IMR-90 (cell line): ENCODE data around the gene SMIM41. TPM values are rescaled to one million over a fixed set of nuclear protein-coding genes. Genes with fewer than 3 reads are reported as not detected.

Experiments
- ATAC-seq: fragments of 200-7000 bp; cut with Tn5 transposase; 2 replicates; pipeline ENCODE4 v1.9.1; 2020; ENCODE audit warnings: low read depth, mild to moderate bottlenecking, moderate library complexity
- BruUV-seq: library from RNA; stranded (reverse); fragments of 400-500 nt; replicated peaks from 2 replicates; lab custom pipeline; 2021; lab: Mats Ljungman, UMichigan
- CTCF ChIA-PET: fragments of 300-600 bp; formaldehyde crosslinking; extraction: SDS; loops from one replicate; lab custom pipeline; 2021; ENCODE audit warnings: antibody characterized with exemption; lab: Yijun Ruan, JAX
- POLR2A ChIA-PET: fragments of 300-600 bp; sonication (Branson Sonifier 250); formaldehyde crosslinking; loops from one replicate; lab custom pipeline; 2022; ENCODE audit warnings: antibody characterized with exemption; ENCODE audit not compliant: unreplicated experiment; lab: Charles Lee
- DNase-seq: peaks from one replicate; pipeline ENCODE4 v3.0.0; 2013
- H2AFZ ChIP-seq: replicated peaks from 2 replicates; pipeline ENCODE3; 2013; ENCODE audit warnings: low read length, mild to moderate bottlenecking; ENCODE audit not compliant: poor library complexity
- H2AK5ac ChIP-seq: 2 replicates; pipeline ENCODE4 v1.6.1; 2013; ENCODE audit warnings: low read depth, low read length, inconsistent platforms
- H2AK9ac ChIP-seq: replicated peaks from 2 replicates; pipeline ENCODE3; 2013; ENCODE audit warnings: mild to moderate bottlenecking, low read depth, low read length, moderate library complexity; ENCODE audit not compliant: poor library complexity
- H2BK120ac ChIP-seq: 2 replicates; pipeline ENCODE4 v1.6.1; 2013; ENCODE audit warnings: low read depth, low read length, inconsistent platforms
- H2BK15ac ChIP-seq: 3 replicates; pipeline ENCODE4 v1.6.1; 2013; ENCODE audit warnings: low read depth, low read length, inconsistent platforms
- H2BK20ac ChIP-seq: 2 replicates; pipeline ENCODE4 v1.6.1; 2013; ENCODE audit warnings: low read depth, mild to moderate bottlenecking, inconsistent platforms, low read length, moderate library complexity
- H2BK5ac ChIP-seq: 2 replicates; pipeline ENCODE4 v1.6.1; 2013; ENCODE audit warnings: mild to moderate bottlenecking, low read depth, low read length, inconsistent platforms; ENCODE audit not compliant: poor library complexity, severe bottlenecking
- H3K14ac ChIP-seq: replicated peaks from 2 replicates; pipeline ENCODE4 v1.6.1; 2013; ENCODE audit warnings: low read depth, low read length, inconsistent platforms
- H3K18ac ChIP-seq: 2 replicates; pipeline ENCODE4 v1.6.1; 2013; ENCODE audit warnings: low read depth, low read length, control low read depth
- H3K23ac ChIP-seq: 2 replicates; pipeline ENCODE4 v1.6.1; 2013; ENCODE audit warnings: low read depth, low read length, inconsistent platforms
- H3K27ac ChIP-seq: 2 replicates; pipeline ENCODE4 v1.5.1; 2013; ENCODE audit warnings: mild to moderate bottlenecking, control low read depth, low read length; ENCODE audit not compliant: insufficient read depth
- H3K27me3 ChIP-seq: 2 replicates; pipeline ENCODE4 v1.6.1; 2013; ENCODE audit warnings: low read length; ENCODE audit not compliant: control insufficient read depth, insufficient read depth
- H3K36me3 ChIP-seq: 2 replicates; pipeline ENCODE4 v1.6.1; 2013; ENCODE audit warnings: low read length, mixed read lengths; ENCODE audit not compliant: control insufficient read depth, insufficient read depth
- H3K4ac ChIP-seq: 2 replicates; pipeline ENCODE4 v1.6.1; 2013; ENCODE audit warnings: low read depth, low read length, inconsistent platforms
- H3K4me1 ChIP-seq: 2 replicates; pipeline ENCODE4 v1.6.1; 2013; ENCODE audit warnings: low read length, mixed read lengths; ENCODE audit not compliant: control insufficient read depth, insufficient read depth
- H3K4me2 ChIP-seq: 2 replicates; pipeline ENCODE4 v1.6.1; 2013; ENCODE audit warnings: low read depth, mild to moderate bottlenecking, control low read depth, low read length, moderate library complexity
- H3K4me3 ChIP-seq: 2 replicates; pipeline ENCODE4 v1.5.1; 2013; ENCODE audit warnings: low read depth, mild to moderate bottlenecking, control low read depth, low read length, moderate library complexity; ENCODE audit not compliant: insufficient read depth
- H3K56ac ChIP-seq: 2 replicates; pipeline ENCODE4 v1.6.1; 2013; ENCODE audit warnings: low read length, inconsistent platforms; ENCODE audit not compliant: insufficient read depth; ENCODE audit errors: extremely low read depth
- H3K79me1 ChIP-seq, 2 experiments: 2 replicates each; pipeline ENCODE4 v1.6.1; 2013; ENCODE audit warnings: low read length in 2 of 2, inconsistent platforms in 1 of 2, low read depth in 1 of 2
- H3K9ac ChIP-seq: 2 replicates; pipeline ENCODE4 v1.6.1; 2013; ENCODE audit warnings: low read depth, low read length, control low read depth
- H3K9me1 ChIP-seq: 2 replicates; pipeline ENCODE4 v1.6.1; 2013; ENCODE audit warnings: low read length, inconsistent platforms; ENCODE audit not compliant: insufficient read depth
- H3K9me3 ChIP-seq: 2 replicates; pipeline ENCODE4 v1.6.1; 2013; ENCODE audit warnings: low read length; ENCODE audit not compliant: control insufficient read depth, insufficient read depth
- H4K20me1 ChIP-seq: 2 replicates; pipeline ENCODE4 v1.6.1; 2013; ENCODE audit warnings: low read length, inconsistent platforms; ENCODE audit not compliant: insufficient read depth
- H4K5ac ChIP-seq: 2 replicates; pipeline ENCODE4 v1.6.1; 2013; ENCODE audit warnings: mild to moderate bottlenecking, low read depth, low read length, control low read depth
- H4K8ac ChIP-seq, 2 experiments: 2 replicates each; pipeline ENCODE4 v1.6.1; 2013; ENCODE audit warnings: low read depth in 2 of 2, low read length in 2 of 2, control low read depth in 1 of 2, inconsistent platforms in 1 of 2
- H4K91ac ChIP-seq: 2 replicates; pipeline ENCODE4 v1.6.1; 2013; ENCODE audit warnings: low read depth, low read length, inconsistent platforms; ENCODE audit not compliant: insufficient read depth
- BHLHE40 ChIP-seq: fragments of 150-350 bp; IDR thresholded peaks from 2 replicates; pipeline ENCODE4 v1.6.1; 2016; ENCODE audit warnings: mild to moderate bottlenecking, low read depth, low read length
- FOS ChIP-seq: fragments of 150-350 bp; IDR thresholded peaks from 2 replicates; pipeline ENCODE4 v1.6.1; 2016; ENCODE audit warnings: low read depth, low read length
- USF2 ChIP-seq: fragments of 150-350 bp; IDR thresholded peaks from 2 replicates; pipeline ENCODE4 v1.6.1; 2017; ENCODE audit warnings: mild to moderate bottlenecking, antibody characterized with exemption, low read length, low read depth
- WGBS, 2 experiments: methylation state at CpG; one replicate each; pipeline versions ENCODE4 v1.1.5 to v1.1.7; 2013; ENCODE audit warnings: missing lambda C conversion rate in 2 of 2; ENCODE audit not compliant: insufficient read length in 1 of 2; ENCODE audit errors: extremely low coverage in 2 of 2; 5-methylcytosine and 5-hydroxymethylcytosine counted together
- dilution Hi-C: fragments of 300-500 bp; cut with HindIII; formaldehyde crosslinking; loops from one replicate; pipeline ENCODE4 v1.14.3; 2018; ENCODE audit warnings: low sequenced_read_pairs; ENCODE audit not compliant: unreplicated experiment
- in situ Hi-C: fragments of 300-500 bp; cut with MboI; formaldehyde crosslinking; loops from 3 replicates; pipeline ENCODE4 v1.14.3; 2019; ENCODE audit warnings: low sequenced_read_pairs, inconsistent platforms, mixed read lengths
- intact Hi-C: fragments of 100-400 bp; cut with micrococcal nuclease; formaldehyde crosslinking; loops from 2 replicates; pipeline ENCODE4 v1.10.0; 2022
- polyA plus RNA-seq, 3 experiments: library from polyadenylated mRNA; depleted of rRNA; stranded (reverse); fragments of >200 nt; gene quantifications; 2 replicates each; pipeline ENCODE4 v1.2.3, GENCODE V29; 2012; ENCODE audit warnings: low replicate concordance in 1 of 3
- total RNA-seq: library from RNA; depleted of rRNA; stranded (reverse); fragments of >200 nt; gene quantifications from 2 replicates; pipeline ENCODE4 v1.2.3, GENCODE V29; 2012

Gene SMIM41
- total and polyA plus RNA-seq, 2 of the 4 experiments (the other 2 are of a cell fraction): not detected

- H3K4me3 ChIP-seq: no peak overlapping the region
- CTCF ChIA-PET: no interaction called here
- H2BK20ac ChIP-seq: no peak overlapping the region
- H4K20me1 ChIP-seq: peaks cover 33% of the 10 kb centered on the region
- no peak overlapping the region for H2BK5ac ChIP-seq
- no peak overlapping the region for H4K5ac ChIP-seq
- no peak overlapping the region for H3K56ac ChIP-seq
- intact Hi-C loops (no loop called here), in situ Hi-C loops (no loop called here), dilution Hi-C loops (no loop called here)
- H4K8ac ChIP-seq: no peak overlapping the region
- TF ChIP-seq BHLHE40 (no peak), USF2 (no peak), FOS (no peak)
- H3K79me1 ChIP-seq: peaks cover 13 to 76% of the 10 kb centered on the region in 2 experiments; a peak in 3 of 4 replicates
- ATAC-seq (no peak), DNase-seq (no peak)
- H2AK9ac ChIP-seq: no peak overlapping the region
- H3K4ac ChIP-seq: no peak overlapping the region
- H3K4me2 ChIP-seq: no peak overlapping the region
- no peak overlapping the region for H3K9ac ChIP-seq
- no peak overlapping the region for H2BK120ac ChIP-seq
- H2BK15ac ChIP-seq: no peak overlapping the region
- H3K9me1 ChIP-seq: peaks cover 24% of the 10 kb centered on the region
- no peak overlapping the region for H2AFZ ChIP-seq
- POLR2A ChIA-PET: no interaction called here
- no TSS peak for BruUV-seq
- H3K27me3 ChIP-seq: no peaks in the 10 kb centered on the region
- WGBS, 2 experiments: 75% methylated on average over 7 of the region's 21 CpGs; no CpG with 5 or more reads in 1 of the 2 experiments
- no peak overlapping the region for H3K14ac ChIP-seq
- H3K9me3 ChIP-seq: no peaks in the 10 kb centered on the region
- no peak overlapping the region for H3K18ac ChIP-seq
- peaks cover 3% of the 10 kb centered on the region; the same call in 1 of the 2 replicates for H3K36me3 ChIP-seq
- H4K91ac ChIP-seq: no peak overlapping the region
- no peak overlapping the region for H2AK5ac ChIP-seq
- H3K23ac ChIP-seq: no peak overlapping the region
- no peaks in the 10 kb centered on the region for H3K4me1 ChIP-seq
- no peak overlapping the region for H3K27ac ChIP-seq
Observed at GRCh38 chr12:52043386-52044212, 35.9 kb upstream of the SMIM41 start.
